PC-3 (cell line): ENCODE data around the gene CD164L2. TPM values are rescaled to one million over a fixed set of nuclear protein-coding genes. Genes with fewer than 3 reads are reported as not detected.

Experiments used
- ATAC-seq: fragments of 200-7000 bp; cut with Tn5 transposase; 2 replicates; pipeline ENCODE4 v1.9.1; 2020; ENCODE audit warnings: mild to moderate bottlenecking, moderate library complexity
- BruUV-seq: library from RNA; stranded (reverse); fragments of 400-500 nt; replicated peaks from 2 replicates; lab custom pipeline; 2021; lab: Mats Ljungman, UMichigan
- CTCF ChIA-PET: fragments of 300-600 bp; sonication (Branson Sonifier 250); formaldehyde crosslinking; loops from one replicate; lab custom pipeline; 2022; ENCODE audit warnings: antibody characterized with exemption; lab: Charles Lee
- POLR2A ChIA-PET: fragments of 300-600 bp; sonication (Branson Sonifier 250); formaldehyde crosslinking; loops from one replicate; lab custom pipeline; 2022; ENCODE audit warnings: antibody characterized with exemption; ENCODE audit not compliant: unreplicated experiment; lab: Charles Lee
- DNase-seq: peaks from one replicate; pipeline ENCODE4 v3.0.0-alpha.2; 2015
- H2AFZ ChIP-seq: fragments of 300-600 bp; sonication (generic); 2 replicates; pipeline ENCODE4 v1.6.0; 2016; ENCODE audit warnings: antibody characterized with exemption, low read length
- H3F3A ChIP-seq: fragments of 300-600 bp; sonication (generic); one replicate; pipeline ENCODE4 v1.6.0; 2017; ENCODE audit warnings: antibody characterized with exemption, low read length, control low read depth, mild to moderate bottlenecking; ENCODE audit not compliant: unreplicated experiment
- H3K27ac ChIP-seq: fragments of 300-600 bp; sonication (generic); 2 replicates; pipeline ENCODE4 v1.5.1; 2016; ENCODE audit warnings: mild to moderate bottlenecking, low read length
- H3K27me3 ChIP-seq: fragments of 300-600 bp; sonication (generic); 2 replicates; pipeline ENCODE4 v1.6.1; 2016; ENCODE audit warnings: low read length, mixed read lengths
- H3K36me3 ChIP-seq: fragments of 300-600 bp; sonication (generic); 2 replicates; pipeline ENCODE4 v1.6.1; 2016; ENCODE audit warnings: low read depth, mixed run types, low read length, mixed read lengths
- H3K4me1 ChIP-seq: fragments of 300-600 bp; sonication (generic); 2 replicates; pipeline ENCODE4 v1.5.1; 2016; ENCODE audit warnings: low read length; ENCODE audit not compliant: insufficient read depth
- H3K4me2 ChIP-seq: fragments of 300-600 bp; sonication (generic); 2 replicates; pipeline ENCODE4 v1.6.0; 2016; ENCODE audit warnings: low read length
- H3K4me3 ChIP-seq: fragments of 300-600 bp; sonication (generic); 2 replicates; pipeline ENCODE4 v1.5.1; 2016; ENCODE audit warnings: mild to moderate bottlenecking, low read length, mixed read lengths
- H3K79me2 ChIP-seq: fragments of 300-600 bp; sonication (generic); 2 replicates; pipeline ENCODE4 v1.6.1; 2017; ENCODE audit warnings: low read length, mixed read lengths
- H3K9ac ChIP-seq: fragments of 300-600 bp; sonication (generic); 2 replicates; pipeline ENCODE4 v1.6.0; 2016; ENCODE audit warnings: mild to moderate bottlenecking, low read length
- H3K9me2 ChIP-seq: fragments of 300-600 bp; sonication (generic); replicated peaks from 2 replicates; pipeline ENCODE4 v1.6.1; 2016; ENCODE audit warnings: mixed run types, low read length, mixed read lengths
- H3K9me3 ChIP-seq: fragments of 300-600 bp; sonication (generic); 2 replicates; pipeline ENCODE4 v1.6.1; 2016; ENCODE audit warnings: low read length, mixed read lengths
- H4K20me1 ChIP-seq: fragments of 300-600 bp; sonication (generic); 2 replicates; pipeline ENCODE4 v1.6.1; 2016; ENCODE audit warnings: low read length, mixed read lengths
- CTCF ChIP-seq: fragments of 300-600 bp; sonication (generic); conservative IDR thresholded peaks from 2 replicates; pipeline ENCODE4 v1.5.1; 2017; ENCODE audit warnings: antibody characterized with exemption, low read depth, mild to moderate bottlenecking, low read length
- EZH2 ChIP-seq: fragments of 300-600 bp; sonication (generic); IDR thresholded peaks from one replicate; pipeline ENCODE4 v1.6.1; 2017; ENCODE audit warnings: antibody characterized with exemption, mild to moderate bottlenecking, low read length; ENCODE audit not compliant: unreplicated experiment
- EZH2phosphoT487 ChIP-seq: fragments of 300-600 bp; sonication (generic); IDR thresholded peaks from 2 replicates; pipeline ENCODE4 v1.6.1; 2018; ENCODE audit warnings: mild to moderate bottlenecking, antibody characterized with exemption, low read length, borderline replicate concordance
- intact Hi-C: fragments of 100-400 bp; cut with micrococcal nuclease; formaldehyde crosslinking; loops from 2 replicates; pipeline ENCODE4 v1.9.0; 2023
- total RNA-seq: library from RNA; depleted of rRNA; stranded (reverse); fragments of >200 nt; gene quantifications from 2 replicates; pipeline ENCODE4 v1.2.3, GENCODE V29; 2014

The CD164L2 gene
- total RNA-seq, 1 experiment from 2014 or later = 0.47 TPM

- peaks cover 17% of the 10 kb centered on the region for H3K4me1 ChIP-seq
- no peak overlapping the region for H3K9ac ChIP-seq
- H2AFZ ChIP-seq = no peak overlapping the region
- H3K27me3 ChIP-seq = no peaks in the 10 kb centered on the region
- no peak overlapping the region for H3K4me3 ChIP-seq
- no peak overlapping the region for H3K27ac ChIP-seq
- no TSS peak for BruUV-seq
- peak; percentile 70 for DNase-seq
- H3K4me2 ChIP-seq = no peak overlapping the region
- no peaks in the 10 kb centered on the region for H3K9me3 ChIP-seq
- ChIA-PET CTCF (interaction anchor here (0.5 to 0.7 kb wide), 6 partner anchors 20 to 309 kb away, joined by 3 to 5 read pairs (median 3); partner anchors contain the start of gene FAM76A), POLR2A (no interaction called here)
- ATAC-seq = peak; percentile 54
- H4K20me1 ChIP-seq = no peaks in the 10 kb centered on the region
- peaks cover 62% of the 10 kb centered on the region for H3K36me3 ChIP-seq
- no peaks in the 10 kb centered on the region for H3K9me2 ChIP-seq
- TF ChIP-seq CTCF (peak; percentile 87), EZH2 (no peak), EZH2phosphoT487 (no peak)
- H3F3A ChIP-seq = peaks cover 5% of the 10 kb centered on the region
- H3K79me2 ChIP-seq = peaks cover 9% of the 10 kb centered on the region; the same call in 1 of the 2 replicates
- intact Hi-C loops = loop anchor here (5.0 to 10.0 kb wide), 2 partner anchors 138 to 191 kb away; no protein-coding TSS in a partner anchor
Observed at GRCh38 chr1:27416387-27417111, 33.4 kb upstream of the CD164L2 start.

- ATAC-seq = no peak
- peaks cover 77% of the 10 kb centered on the region for H3K36me3 ChIP-seq
- no peak overlapping the region for H3K4me2 ChIP-seq
- no peak overlapping the region for H3K4me3 ChIP-seq
- H3K9ac ChIP-seq = no peak overlapping the region
- POLR2A ChIA-PET = no interaction called here
- BruUV-seq = no TSS peak
- peaks cover 13% of the 10 kb centered on the region for H3K4me1 ChIP-seq
- no peak for DNase-seq
- intact Hi-C loops = loop anchor here (10.0 kb wide), 1 partner anchor 141 kb away; no protein-coding TSS in a partner anchor
- H2AFZ ChIP-seq = no peak overlapping the region
- TF ChIP-seq EZH2 = no peak
- TF ChIP-seq EZH2phosphoT487 = no peak
- no peak for TF ChIP-seq CTCF
- no peaks in the 10 kb centered on the region for H3K27me3 ChIP-seq
- no peaks in the 10 kb centered on the region for H3K9me2 ChIP-seq
- peaks cover 5% of the 10 kb centered on the region for H3F3A ChIP-seq
- H4K20me1 ChIP-seq = no peaks in the 10 kb centered on the region
- CTCF ChIA-PET = no interaction called here
- H3K27ac ChIP-seq = no peak overlapping the region
- no peaks in the 10 kb centered on the region for H3K9me3 ChIP-seq
- no peaks in the 10 kb centered on the region; the same call in 1 of the 2 replicates for H3K79me2 ChIP-seq
Observed at GRCh38 chr1:27414091-27414490, 31.0 kb upstream of the CD164L2 start.

GRCh38 chr1:27413004-27413403 lies 29.9 kb upstream of the CD164L2 start:
- intact Hi-C loops = loop anchor here (10.0 kb wide), 1 partner anchor 142 kb away; no protein-coding TSS in a partner anchor
- Histone ChIP-seq H4K20me1 (no peaks in the 10 kb centered on the region), H3K27me3 (no peaks in the 10 kb centered on the region), H3K9me2 (no peaks in the 10 kb centered on the region), H3K27ac (no peak overlapping the region), H3K9me3 (no peaks in the 10 kb centered on the region), H3K9ac (no peak overlapping the region), H3F3A (peaks cover 4% of the 10 kb centered on the region), H3K4me1 (peaks cover 2% of the 10 kb centered on the region), H3K79me2 (no peaks in the 10 kb centered on the region; the same call in 1 of the 2 replicates), H3K4me3 (no peak overlapping the region), H3K36me3 (peaks cover 82% of the 10 kb centered on the region), H3K4me2 (no peak overlapping the region), H2AFZ (no peak overlapping the region)
- TF ChIP-seq CTCF (no peak), EZH2phosphoT487 (no peak), EZH2 (no peak)
- ATAC-seq (no peak), DNase-seq (no peak)
- no TSS peak for BruUV-seq
- POLR2A ChIA-PET = interaction anchor here (0.5 kb wide), 1 partner anchor 91 kb away, joined by 13 read pairs; no protein-coding TSS in a partner anchor
- CTCF ChIA-PET = no interaction called here
